ENCODE measurements around the gene DNAJC5. TPM values are rescaled to one million over a fixed set of nuclear protein-coding genes. Genes with fewer than 3 reads are reported as not detected.
"Not testable (repeated sequence)": the region's sequence is repeated elsewhere in the genome, so short reads cannot be mapped to it uniquely, and the experiment has no call there.

The DNAJC5 gene
- total RNA-seq, 1 experiment from 2014 or later = 45.0 TPM

DNA sequence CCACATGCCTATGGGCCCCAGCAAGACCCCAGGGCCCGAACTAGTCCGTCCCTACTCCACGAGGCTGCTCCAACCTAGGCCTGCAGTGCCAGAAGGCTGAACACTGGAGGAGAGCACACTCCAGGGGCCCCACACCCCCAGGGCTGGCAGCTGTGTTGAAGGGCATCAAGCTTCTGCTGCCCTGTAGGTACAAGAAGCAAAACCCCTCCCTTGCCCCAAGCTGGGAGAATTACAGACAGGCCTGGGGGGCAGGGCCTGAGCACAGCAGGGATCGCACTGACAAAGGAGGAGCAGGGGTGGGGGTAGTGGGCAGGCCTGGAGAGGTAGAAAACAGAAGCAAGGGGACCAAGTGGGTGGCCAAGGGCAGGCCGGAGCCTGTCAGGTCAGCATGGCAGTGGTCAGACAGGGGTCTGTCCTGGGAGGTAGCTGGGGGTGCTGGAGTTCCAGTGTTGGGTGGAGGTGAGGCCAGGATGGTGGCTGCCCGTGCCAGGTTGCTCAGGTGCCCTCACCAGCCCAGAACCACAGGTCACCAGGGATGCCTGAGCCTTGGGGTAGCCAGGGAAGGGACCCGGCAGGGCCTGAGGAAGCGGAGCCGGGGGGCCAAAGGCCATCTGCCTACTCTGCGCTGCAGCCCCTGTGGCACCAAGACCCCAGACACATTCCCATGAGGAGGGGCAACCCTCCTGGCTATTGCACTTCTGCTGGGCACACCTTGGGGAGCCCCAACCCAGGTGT is 64.2 kb downstream of the DNAJC5 start:
- DNase-seq (ENCODE audit: unreplicated experiment) = no peak
- H3K36me3 Mint-ChIP-seq (ENCODE audit: insufficient read depth, unreplicated experiment) = peaks cover 13% of the 10 kb centered on the region
- H3K27me3 Mint-ChIP-seq (ENCODE audit: insufficient read depth, unreplicated experiment) = no peaks in the 10 kb centered on the region
- BruUV-seq (replicated peaks) = no TSS peak
- H3K4me1 Mint-ChIP-seq (ENCODE audit: insufficient read depth, unreplicated experiment) = peaks cover 13% of the 10 kb centered on the region
- no peak overlapping the region for H3K27ac Mint-ChIP-seq (ENCODE audit: low read depth, unreplicated experiment)
- no peaks in the 10 kb centered on the region for H3K9me3 Mint-ChIP-seq (ENCODE audit: unreplicated experiment)
- H3K4me3 Mint-ChIP-seq (ENCODE audit: unreplicated experiment) = no peak overlapping the region
- intact Hi-C loops (cut with micrococcal nuclease) = loop anchor here (5.0 kb wide), 2 partner anchors 252 to 422 kb away; partner anchors contain the start of genes ARFRP1, PTK6 and ZGPAT
- CTCF ChIA-PET = interaction anchor here (1.4 kb wide), 1 partner anchor 21 kb away, joined by 4 read pairs; the partner anchor contains the start of gene PRPF6
- TF ChIP-seq, protein P1, sequence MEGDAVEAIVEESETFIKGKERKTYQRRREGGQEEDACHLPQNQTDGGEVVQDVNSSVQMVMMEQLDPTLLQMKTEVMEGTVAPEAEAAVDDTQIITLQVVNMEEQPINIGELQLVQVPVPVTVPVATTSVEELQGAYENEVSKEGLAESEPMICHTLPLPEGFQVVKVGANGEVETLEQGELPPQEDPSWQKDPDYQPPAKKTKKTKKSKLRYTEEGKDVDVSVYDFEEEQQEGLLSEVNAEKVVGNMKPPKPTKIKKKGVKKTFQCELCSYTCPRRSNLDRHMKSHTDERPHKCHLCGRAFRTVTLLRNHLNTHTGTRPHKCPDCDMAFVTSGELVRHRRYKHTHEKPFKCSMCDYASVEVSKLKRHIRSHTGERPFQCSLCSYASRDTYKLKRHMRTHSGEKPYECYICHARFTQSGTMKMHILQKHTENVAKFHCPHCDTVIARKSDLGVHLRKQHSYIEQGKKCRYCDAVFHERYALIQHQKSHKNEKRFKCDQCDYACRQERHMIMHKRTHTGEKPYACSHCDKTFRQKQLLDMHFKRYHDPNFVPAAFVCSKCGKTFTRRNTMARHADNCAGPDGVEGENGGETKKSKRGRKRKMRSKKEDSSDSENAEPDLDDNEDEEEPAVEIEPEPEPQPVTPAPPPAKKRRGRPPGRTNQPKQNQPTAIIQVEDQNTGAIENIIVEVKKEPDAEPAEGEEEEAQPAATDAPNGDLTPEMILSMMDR (IDR thresholded peaks at IDR 0.05; ENCODE audit: unreplicated experiment) = no peak
- POLR2A ChIA-PET = interaction anchor here (0.7 to 1.2 kb wide), 3 partner anchors 9 to 107 kb away, joined by 3 to 9 read pairs (median 4); partner anchors contain the start of gene TPD52L2

DNA sequence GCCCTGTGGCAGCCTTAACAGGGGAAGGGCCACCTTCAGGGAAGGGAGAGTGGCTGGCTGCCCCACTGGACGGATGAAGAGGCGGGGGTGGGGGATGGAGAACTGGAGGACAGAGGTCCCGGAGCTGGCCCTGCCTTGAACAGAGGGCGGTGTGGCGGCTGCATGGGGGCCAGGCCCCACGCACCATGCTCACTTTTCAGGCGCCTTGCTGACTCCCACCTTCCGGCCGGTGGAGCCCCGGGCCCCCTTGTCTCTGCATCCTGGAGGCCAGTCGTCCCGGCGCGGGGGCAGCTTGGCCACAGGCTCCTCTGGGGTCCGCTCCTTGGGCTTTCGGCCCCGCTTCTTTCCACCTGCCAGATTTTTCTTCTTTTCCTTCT is 64.8 kb downstream of the DNAJC5 start:
- TF ChIP-seq, protein P1 (IDR thresholded peaks at IDR 0.05; ENCODE audit: unreplicated experiment) = no peak
- intact Hi-C loops (cut with micrococcal nuclease) = loop anchor here (5.0 kb wide), 2 partner anchors 252 to 422 kb away; partner anchors contain the start of genes ARFRP1, PTK6 and ZGPAT
- ChIA-PET CTCF (interaction anchor here (1.4 kb wide), 1 partner anchor 21 kb away, joined by 4 read pairs; the partner anchor contains the start of gene PRPF6), POLR2A (interaction anchor here (0.7 kb wide), 1 partner anchor 106 kb away, joined by 3 read pairs; no protein-coding TSS in a partner anchor)
- no peaks in the 10 kb centered on the region for H3K9me3 Mint-ChIP-seq (ENCODE audit: unreplicated experiment)
- no peak overlapping the region for H3K27ac Mint-ChIP-seq (ENCODE audit: low read depth, unreplicated experiment)
- no TSS peak for BruUV-seq (replicated peaks)
- DNase-seq (ENCODE audit: unreplicated experiment) = no peak
- H3K4me1 Mint-ChIP-seq (ENCODE audit: insufficient read depth, unreplicated experiment) = peaks cover 8% of the 10 kb centered on the region
- no peak overlapping the region for H3K4me3 Mint-ChIP-seq (ENCODE audit: unreplicated experiment)
- peaks cover 13% of the 10 kb centered on the region for H3K36me3 Mint-ChIP-seq (ENCODE audit: insufficient read depth, unreplicated experiment)
- H3K27me3 Mint-ChIP-seq (ENCODE audit: insufficient read depth, unreplicated experiment) = no peaks in the 10 kb centered on the region

DNA sequence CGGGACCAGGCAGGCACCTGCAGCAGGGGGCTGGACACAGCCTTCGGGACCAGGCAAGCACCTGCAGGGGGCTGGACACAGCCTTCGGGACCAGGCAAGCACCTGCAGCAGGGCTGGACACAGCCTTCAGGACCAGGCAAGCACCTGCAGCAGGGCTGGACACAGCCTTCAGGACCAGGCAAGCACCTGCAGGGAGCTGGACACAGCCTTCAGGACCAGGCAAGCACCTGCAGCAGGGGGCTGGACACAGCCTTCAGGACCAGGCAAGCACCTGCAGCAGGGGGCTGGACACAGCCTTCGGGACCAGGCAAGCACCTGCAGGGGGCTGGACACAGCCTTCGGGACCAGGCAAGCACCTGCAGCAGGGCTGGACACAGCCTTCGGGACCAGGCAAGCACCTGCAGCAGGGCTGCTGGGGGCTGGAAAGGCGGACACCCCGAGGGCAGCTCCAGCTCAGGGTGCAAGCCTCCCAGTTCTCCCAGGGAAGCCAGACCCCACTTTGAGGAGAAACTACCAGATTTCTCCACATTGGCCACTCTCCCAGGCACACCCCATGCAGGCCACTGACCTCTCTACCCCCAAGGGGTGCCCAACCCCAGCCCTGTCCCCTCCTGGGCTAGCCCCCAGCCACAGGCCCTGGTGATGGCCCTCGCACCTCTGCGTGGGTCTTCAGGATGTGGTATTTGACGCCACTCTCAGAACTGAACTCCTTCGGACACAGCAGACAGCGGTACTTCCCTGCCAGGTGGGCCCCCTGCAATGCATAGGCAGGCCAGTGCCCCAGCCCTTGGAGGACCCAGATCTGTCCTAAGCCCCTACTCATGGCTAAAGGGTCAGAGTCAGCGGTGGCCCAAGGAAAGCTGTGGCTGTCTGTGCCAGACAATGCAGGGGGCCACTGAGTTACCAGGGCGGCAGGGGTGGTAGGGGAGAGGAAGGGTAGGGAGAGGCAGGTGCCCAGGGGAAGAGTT is 66.0 kb downstream of the DNAJC5 start:
- H3K27ac Mint-ChIP-seq (ENCODE audit: low read depth, unreplicated experiment); H3K4me3 Mint-ChIP-seq (ENCODE audit: unreplicated experiment); H3K4me1 Mint-ChIP-seq (ENCODE audit: insufficient read depth, unreplicated experiment); intact Hi-C loops (cut with micrococcal nuclease); BruUV-seq (replicated peaks); H3K9me3 Mint-ChIP-seq (ENCODE audit: unreplicated experiment); DNase-seq (ENCODE audit: unreplicated experiment); H3K27me3 Mint-ChIP-seq (ENCODE audit: insufficient read depth, unreplicated experiment): not testable (repeated sequence)
- peaks cover 13% of the 10 kb centered on the region for H3K36me3 Mint-ChIP-seq (ENCODE audit: insufficient read depth, unreplicated experiment)
- ChIA-PET CTCF (interaction anchor here (1.2 to 1.4 kb wide), 2 partner anchors 19 to 424 kb away, joined by 4 to 5 read pairs; partner anchors contain the start of genes PRPF6 and PTK6), POLR2A (interaction anchor here (1.7 kb wide), 1 partner anchor 20 kb away, joined by 5 read pairs; the partner anchor contains the start of gene PRPF6)

DNA sequence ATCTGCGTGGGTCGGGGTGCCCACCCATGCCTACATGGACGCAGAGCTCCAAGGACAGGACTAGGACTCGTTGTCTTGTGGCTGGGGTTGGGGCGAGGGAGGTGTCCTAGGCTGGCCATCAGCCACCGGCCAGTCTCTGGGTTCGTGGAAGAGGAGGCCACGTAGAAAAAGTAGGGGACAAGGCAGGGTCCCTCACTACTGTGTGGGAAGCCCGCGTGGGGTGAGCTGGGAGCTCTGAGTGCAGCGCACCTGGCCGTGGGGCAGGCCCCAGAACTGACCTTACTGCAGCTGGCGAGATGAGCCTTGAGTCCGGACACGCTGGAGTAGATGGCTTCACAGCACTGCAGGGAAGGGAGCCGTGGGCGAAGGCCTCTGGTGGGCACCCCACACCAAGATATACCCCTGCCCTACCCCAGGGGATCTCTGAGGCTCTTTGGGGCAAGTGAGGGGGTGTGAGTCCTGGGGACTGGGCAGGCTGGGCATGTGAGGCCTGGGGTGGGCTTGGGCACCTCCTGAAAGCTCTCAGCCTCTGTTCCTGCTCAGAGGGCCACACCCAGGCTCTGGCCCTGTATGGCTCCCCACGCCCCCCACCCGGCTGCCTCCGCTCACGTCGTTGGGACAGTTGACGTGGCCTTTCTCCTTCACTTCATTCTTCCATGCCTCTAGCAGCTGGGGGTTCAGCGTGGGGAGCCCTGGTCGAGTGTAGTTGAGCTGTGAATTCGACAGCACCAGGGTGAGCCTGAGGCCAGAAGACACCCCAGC is 66.9 kb downstream of the DNAJC5 start:
- CTCF ChIA-PET = interaction anchor here (1.2 kb wide), 1 partner anchor 425 kb away, joined by 5 read pairs; the partner anchor contains the start of gene PTK6
- DNase-seq (ENCODE audit: unreplicated experiment) = no peak
- Mint-ChIP-seq H3K36me3 (ENCODE audit: insufficient read depth, unreplicated experiment) (peaks cover 21% of the 10 kb centered on the region), H3K4me3 (ENCODE audit: unreplicated experiment) (no peak overlapping the region), H3K9me3 (ENCODE audit: unreplicated experiment) (no peaks in the 10 kb centered on the region), H3K27me3 (ENCODE audit: insufficient read depth, unreplicated experiment) (no peaks in the 10 kb centered on the region), H3K27ac (ENCODE audit: low read depth, unreplicated experiment) (no peak overlapping the region), H3K4me1 (ENCODE audit: insufficient read depth, unreplicated experiment) (peaks cover 8% of the 10 kb centered on the region)
- POLR2A ChIA-PET = interaction anchor here (1.7 kb wide), 1 partner anchor 19 kb away, joined by 5 read pairs; the partner anchor contains the start of gene PRPF6
- no TSS peak for BruUV-seq (replicated peaks)
- TF ChIP-seq, protein P1 (IDR thresholded peaks at IDR 0.05; ENCODE audit: unreplicated experiment) = no peak
- intact Hi-C loops (cut with micrococcal nuclease) = no loop called here

Measured in MCF 10A (cell line).